HG03342 (cell line): ENCODE data around the gene FAM151A.

Source experiments
- ATAC-seq: cut with Tn5 transposase; IDR thresholded peaks from one replicate; pipeline ENCODE4 v1.9.1; 2021; ENCODE audit warnings: mild to moderate bottlenecking, moderate library complexity; ENCODE audit not compliant: unreplicated experiment

The FAM151A gene

GRCh38 chr1:54604572-54605370, 18.6 kb downstream of the FAM151A start:
- no peak for ATAC-seq

GRCh38 chr1:54604051-54604450, 19.3 kb downstream of the FAM151A start:
- ATAC-seq, result no peak

GRCh38 chr1:54603241-54603640, 20.1 kb downstream of the FAM151A start:
- no peak for ATAC-seq

GRCh38 chr1:54602554-54602953, 20.8 kb downstream of the FAM151A start:
- no peak for ATAC-seq

- no peak for ATAC-seq
These were observed 21.6 kb downstream of the FAM151A start for GRCh38 chr1:54601730-54602129.

GRCh38 chr1:54600947-54601721, 22.2 kb downstream of the FAM151A start:
- ATAC-seq, result no peak

- no peak for ATAC-seq
These were observed 24.0 kb downstream of the FAM151A start for GRCh38 chr1:54599211-54599823.

- no peak for ATAC-seq
These were observed 25.8 kb downstream of the FAM151A start for GRCh38 chr1:54597455-54598030.

GRCh38 chr1:54596756-54597155, 26.6 kb downstream of the FAM151A start:
- no peak for ATAC-seq

- ATAC-seq, result no peak
These were observed 27.3 kb downstream of the FAM151A start for GRCh38 chr1:54595956-54596498.

- no peak for ATAC-seq
These were observed 28.9 kb downstream of the FAM151A start for GRCh38 chr1:54594463-54594862.

- ATAC-seq, result no peak
These were observed 29.7 kb downstream of the FAM151A start for GRCh38 chr1:54593571-54594160.

- no peak for ATAC-seq
These were observed 32.1 kb downstream of the FAM151A start for GRCh38 chr1:54591127-54591756.

GRCh38 chr1:54588377-54588776, 34.9 kb downstream of the FAM151A start:
- ATAC-seq, result no peak

GRCh38 chr1:54585181-54586066, 37.9 kb downstream of the FAM151A start:
- ATAC-seq, result no peak

GRCh38 chr1:54584575-54584974, 38.8 kb downstream of the FAM151A start:
- no peak for ATAC-seq

GRCh38 chr1:54583871-54584270, 39.5 kb downstream of the FAM151A start:
- ATAC-seq, result no peak

- ATAC-seq, result no peak
These were observed 40.0 kb downstream of the FAM151A start for GRCh38 chr1:54583307-54583686.

GRCh38 chr1:54582566-54583306, 40.6 kb downstream of the FAM151A start:
- ATAC-seq, result no peak
